ENCODE data around the gene DCAF15.
"Not testable (repeated sequence)": the region's sequence is repeated elsewhere in the genome, so short reads cannot be mapped to it uniquely, and the experiment has no call there.

The DCAF15 gene

GRCh38 chr19:13922118-13922517 is 30.2 kb upstream of the DCAF15 start:
- peaks cover 44% of the 10 kb centered on the region for H3K36me3 Mint-ChIP-seq (ENCODE audit: low read depth)
- not testable (repeated sequence) for H3K9me3 Mint-ChIP-seq; H3K27ac Mint-ChIP-seq; H3K4me1 Mint-ChIP-seq (ENCODE audit: low read depth); H3K4me3 Mint-ChIP-seq; H3K27me3 Mint-ChIP-seq (ENCODE audit: low read depth)

- Mint-ChIP-seq H3K9me3 (peaks cover 6% of the 10 kb centered on the region), H3K27ac (no peak overlapping the region), H3K27me3 (ENCODE audit: low read depth) (no peaks in the 10 kb centered on the region), H3K4me3 (no peak overlapping the region), H3K4me1 (ENCODE audit: low read depth) (no peaks in the 10 kb centered on the region), H3K36me3 (ENCODE audit: low read depth) (peaks cover 49% of the 10 kb centered on the region)
These were observed 28.9 kb upstream of the DCAF15 start for GRCh38 chr19:13923194-13923987.

- Mint-ChIP-seq H3K9me3 (peaks cover 3% of the 10 kb centered on the region), H3K4me1 (ENCODE audit: low read depth) (no peaks in the 10 kb centered on the region), H3K36me3 (ENCODE audit: low read depth) (peaks cover 35% of the 10 kb centered on the region), H3K27ac (no peak overlapping the region), H3K27me3 (ENCODE audit: low read depth) (no peaks in the 10 kb centered on the region), H3K4me3 (no peak overlapping the region)
These were observed 26.3 kb upstream of the DCAF15 start for GRCh38 chr19:13926010-13926409.

GRCh38 chr19:13926715-13927114 is 25.6 kb upstream of the DCAF15 start:
- no peaks in the 10 kb centered on the region for H3K27me3 Mint-ChIP-seq (ENCODE audit: low read depth)
- no peaks in the 10 kb centered on the region for H3K4me1 Mint-ChIP-seq (ENCODE audit: low read depth)
- H3K27ac Mint-ChIP-seq, result no peak overlapping the region
- peaks cover 28% of the 10 kb centered on the region for H3K36me3 Mint-ChIP-seq (ENCODE audit: low read depth)
- H3K4me3 Mint-ChIP-seq, result no peak overlapping the region
- no peaks in the 10 kb centered on the region for H3K9me3 Mint-ChIP-seq

- Mint-ChIP-seq H3K4me1 (ENCODE audit: low read depth) (no peaks in the 10 kb centered on the region), H3K4me3 (no peak overlapping the region), H3K36me3 (ENCODE audit: low read depth) (peaks cover 15% of the 10 kb centered on the region), H3K9me3 (no peaks in the 10 kb centered on the region), H3K27ac (no peak overlapping the region), H3K27me3 (ENCODE audit: low read depth) (no peaks in the 10 kb centered on the region)
These were observed 23.0 kb upstream of the DCAF15 start for GRCh38 chr19:13929340-13929739.

GRCh38 chr19:13929956-13930355 is 22.4 kb upstream of the DCAF15 start:
- H3K9me3 Mint-ChIP-seq, result no peaks in the 10 kb centered on the region
- peaks cover 13% of the 10 kb centered on the region for H3K36me3 Mint-ChIP-seq (ENCODE audit: low read depth)
- H3K4me3 Mint-ChIP-seq, result no peak overlapping the region
- H3K27ac Mint-ChIP-seq, result no peak overlapping the region
- H3K4me1 Mint-ChIP-seq (ENCODE audit: low read depth), result no peaks in the 10 kb centered on the region
- H3K27me3 Mint-ChIP-seq (ENCODE audit: low read depth), result no peaks in the 10 kb centered on the region

GRCh38 chr19:13930402-13930801 is 21.9 kb upstream of the DCAF15 start:
- H3K4me3 Mint-ChIP-seq, result no peak overlapping the region
- no peaks in the 10 kb centered on the region for H3K27me3 Mint-ChIP-seq (ENCODE audit: low read depth)
- no peaks in the 10 kb centered on the region for H3K9me3 Mint-ChIP-seq
- H3K4me1 Mint-ChIP-seq (ENCODE audit: low read depth), result no peaks in the 10 kb centered on the region
- H3K36me3 Mint-ChIP-seq (ENCODE audit: low read depth), result peaks cover 11% of the 10 kb centered on the region
- H3K27ac Mint-ChIP-seq, result no peak overlapping the region

- Mint-ChIP-seq H3K4me3 (no peak overlapping the region), H3K4me1 (ENCODE audit: low read depth) (no peaks in the 10 kb centered on the region), H3K27ac (no peak overlapping the region), H3K36me3 (ENCODE audit: low read depth) (peaks cover 10% of the 10 kb centered on the region), H3K9me3 (no peaks in the 10 kb centered on the region), H3K27me3 (ENCODE audit: low read depth) (no peaks in the 10 kb centered on the region)
These were observed 20.7 kb upstream of the DCAF15 start for GRCh38 chr19:13931391-13932148.

GRCh38 chr19:13932149-13932637 is 20.1 kb upstream of the DCAF15 start:
- Mint-ChIP-seq H3K4me1 (ENCODE audit: low read depth) (no peaks in the 10 kb centered on the region), H3K27me3 (ENCODE audit: low read depth) (no peaks in the 10 kb centered on the region), H3K36me3 (ENCODE audit: low read depth) (peaks cover 6% of the 10 kb centered on the region), H3K4me3 (no peak overlapping the region), H3K27ac (no peak overlapping the region), H3K9me3 (no peaks in the 10 kb centered on the region)

- no peak overlapping the region for H3K27ac Mint-ChIP-seq
These were observed 19.4 kb upstream of the DCAF15 start for GRCh38 chr19:13932911-13933393.

GRCh38 chr19:13934785-13935109 is 17.6 kb upstream of the DCAF15 start:
- Mint-ChIP-seq H3K4me1 (ENCODE audit: low read depth) (peaks cover 2% of the 10 kb centered on the region), H3K4me3 (no peak overlapping the region)

More at GRCh38 chr19:13932911-13933393, 19.4 kb upstream of the DCAF15 start:
- Mint-ChIP-seq H3K4me1 (ENCODE audit: low read depth) (peaks cover 2% of the 10 kb centered on the region), H3K27me3 (ENCODE audit: low read depth) (peaks cover 4% of the 10 kb centered on the region), H3K36me3 (ENCODE audit: low read depth) (peaks cover 4% of the 10 kb centered on the region), H3K9me3 (no peaks in the 10 kb centered on the region), H3K4me3 (no peak overlapping the region)

GRCh38 chr19:13935765-13936510 is 16.4 kb upstream of the DCAF15 start:
- Mint-ChIP-seq H3K9me3 (no peaks in the 10 kb centered on the region), H3K27me3 (ENCODE audit: low read depth) (peaks cover 4% of the 10 kb centered on the region), H3K4me3 (no peak overlapping the region), H3K4me1 (ENCODE audit: low read depth) (peaks cover 2% of the 10 kb centered on the region), H3K27ac (no peak overlapping the region), H3K36me3 (ENCODE audit: low read depth) (no peaks in the 10 kb centered on the region)

More at GRCh38 chr19:13934785-13935109, 17.6 kb upstream of the DCAF15 start:
- Mint-ChIP-seq H3K36me3 (ENCODE audit: low read depth) (no peaks in the 10 kb centered on the region), H3K27ac (no peak overlapping the region), H3K9me3 (no peaks in the 10 kb centered on the region), H3K27me3 (ENCODE audit: low read depth) (peaks cover 4% of the 10 kb centered on the region)

GRCh38 chr19:13937479-13938300 is 14.6 kb upstream of the DCAF15 start:
- Mint-ChIP-seq H3K4me1 (ENCODE audit: low read depth) (peaks cover 2% of the 10 kb centered on the region), H3K36me3 (ENCODE audit: low read depth) (no peaks in the 10 kb centered on the region), H3K27me3 (ENCODE audit: low read depth) (peaks cover 4% of the 10 kb centered on the region), H3K4me3 (no peak overlapping the region), H3K9me3 (no peaks in the 10 kb centered on the region), H3K27ac (no peak overlapping the region)

All from T-helper 1 cell treated with Interleukin-12 subunit alpha and Interleukin-12 subunit beta and Interleukin-4 antibody, amounts not matched to agents 30 μg/mL and 1 μg/mL, for 36 hours (primary cell).